Neural cell (in vitro differentiated cells): Measurements from ENCODE around the gene CSRNP3.

ENCODE experiments used
- EP300 ChIP-seq: fragments of 450-650 bp; conservative IDR thresholded peaks from 2 replicates; pipeline ENCODE4 v1.6.1; 2014; ENCODE audit warnings: antibody characterized with exemption, mild to moderate bottlenecking, moderate library complexity; ENCODE audit not compliant: poor library complexity, severe bottlenecking
- EZH2 ChIP-seq: fragments of 200-600, 300-800 bp; shearing (Covaris generic), sonication (generic); IDR thresholded peaks from 2 replicates; pipeline ENCODE4 v1.6.1; 2014; ENCODE audit warnings: antibody characterized with exemption, low read length, borderline replicate concordance, mild to moderate bottlenecking; ENCODE audit not compliant: insufficient read depth, poor library complexity, severe bottlenecking
- POLR2AphosphoS5 ChIP-seq: IDR thresholded peaks from 2 replicates; pipeline ENCODE4 v1.6.1; 2012
- RAD21 ChIP-seq: fragments of 450-650 bp; conservative IDR thresholded peaks from 2 replicates; pipeline ENCODE4 v1.6.1; 2014; ENCODE audit warnings: antibody characterized with exemption, mild to moderate bottlenecking, moderate library complexity
- SMC3 ChIP-seq: fragments of 450-650 bp; conservative IDR thresholded peaks from 2 replicates; pipeline ENCODE4 v1.6.1; 2014; ENCODE audit warnings: antibody characterized with exemption, mild to moderate bottlenecking, moderate library complexity; ENCODE audit not compliant: poor library complexity
- TAF1 ChIP-seq: IDR thresholded peaks from 2 replicates; pipeline ENCODE4 v1.6.1; 2012; ENCODE audit warnings: low read depth
- TF ChIP-seq, protein P1 (sequence below): fragments of 450-650 bp; IDR thresholded peaks from 2 replicates; pipeline ENCODE4 v1.5.1; 2014; ENCODE audit warnings: antibody characterized with exemption, mild to moderate bottlenecking, moderate library complexity; ENCODE audit not compliant: poor library complexity, severe bottlenecking
- TF ChIP-seq, protein P2 (sequence below): IDR thresholded peaks from 2 replicates; pipeline ENCODE4 v1.6.1; 2012; ENCODE audit warnings: borderline replicate concordance

GRCh38 chr2:165699946-165700345 lies 230.4 kb downstream of the CSRNP3 start:
- TF ChIP-seq TAF1 (no peak), EP300 (no peak), POLR2AphosphoS5 (no peak), RAD21 (no peak), EZH2 (no peak), SMC3 (no peak)
- TF ChIP-seq, protein P1, sequence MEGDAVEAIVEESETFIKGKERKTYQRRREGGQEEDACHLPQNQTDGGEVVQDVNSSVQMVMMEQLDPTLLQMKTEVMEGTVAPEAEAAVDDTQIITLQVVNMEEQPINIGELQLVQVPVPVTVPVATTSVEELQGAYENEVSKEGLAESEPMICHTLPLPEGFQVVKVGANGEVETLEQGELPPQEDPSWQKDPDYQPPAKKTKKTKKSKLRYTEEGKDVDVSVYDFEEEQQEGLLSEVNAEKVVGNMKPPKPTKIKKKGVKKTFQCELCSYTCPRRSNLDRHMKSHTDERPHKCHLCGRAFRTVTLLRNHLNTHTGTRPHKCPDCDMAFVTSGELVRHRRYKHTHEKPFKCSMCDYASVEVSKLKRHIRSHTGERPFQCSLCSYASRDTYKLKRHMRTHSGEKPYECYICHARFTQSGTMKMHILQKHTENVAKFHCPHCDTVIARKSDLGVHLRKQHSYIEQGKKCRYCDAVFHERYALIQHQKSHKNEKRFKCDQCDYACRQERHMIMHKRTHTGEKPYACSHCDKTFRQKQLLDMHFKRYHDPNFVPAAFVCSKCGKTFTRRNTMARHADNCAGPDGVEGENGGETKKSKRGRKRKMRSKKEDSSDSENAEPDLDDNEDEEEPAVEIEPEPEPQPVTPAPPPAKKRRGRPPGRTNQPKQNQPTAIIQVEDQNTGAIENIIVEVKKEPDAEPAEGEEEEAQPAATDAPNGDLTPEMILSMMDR, result no peak
- TF ChIP-seq, protein P2, sequence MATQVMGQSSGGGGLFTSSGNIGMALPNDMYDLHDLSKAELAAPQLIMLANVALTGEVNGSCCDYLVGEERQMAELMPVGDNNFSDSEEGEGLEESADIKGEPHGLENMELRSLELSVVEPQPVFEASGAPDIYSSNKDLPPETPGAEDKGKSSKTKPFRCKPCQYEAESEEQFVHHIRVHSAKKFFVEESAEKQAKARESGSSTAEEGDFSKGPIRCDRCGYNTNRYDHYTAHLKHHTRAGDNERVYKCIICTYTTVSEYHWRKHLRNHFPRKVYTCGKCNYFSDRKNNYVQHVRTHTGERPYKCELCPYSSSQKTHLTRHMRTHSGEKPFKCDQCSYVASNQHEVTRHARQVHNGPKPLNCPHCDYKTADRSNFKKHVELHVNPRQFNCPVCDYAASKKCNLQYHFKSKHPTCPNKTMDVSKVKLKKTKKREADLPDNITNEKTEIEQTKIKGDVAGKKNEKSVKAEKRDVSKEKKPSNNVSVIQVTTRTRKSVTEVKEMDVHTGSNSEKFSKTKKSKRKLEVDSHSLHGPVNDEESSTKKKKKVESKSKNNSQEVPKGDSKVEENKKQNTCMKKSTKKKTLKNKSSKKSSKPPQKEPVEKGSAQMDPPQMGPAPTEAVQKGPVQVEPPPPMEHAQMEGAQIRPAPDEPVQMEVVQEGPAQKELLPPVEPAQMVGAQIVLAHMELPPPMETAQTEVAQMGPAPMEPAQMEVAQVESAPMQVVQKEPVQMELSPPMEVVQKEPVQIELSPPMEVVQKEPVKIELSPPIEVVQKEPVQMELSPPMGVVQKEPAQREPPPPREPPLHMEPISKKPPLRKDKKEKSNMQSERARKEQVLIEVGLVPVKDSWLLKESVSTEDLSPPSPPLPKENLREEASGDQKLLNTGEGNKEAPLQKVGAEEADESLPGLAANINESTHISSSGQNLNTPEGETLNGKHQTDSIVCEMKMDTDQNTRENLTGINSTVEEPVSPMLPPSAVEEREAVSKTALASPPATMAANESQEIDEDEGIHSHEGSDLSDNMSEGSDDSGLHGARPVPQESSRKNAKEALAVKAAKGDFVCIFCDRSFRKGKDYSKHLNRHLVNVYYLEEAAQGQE, result no peak
